Gastrocnemius medialis (tissue), 4 donors: ENCODE results near the gene PTX4. TPM values are rescaled to one million over a fixed set of nuclear protein-coding genes. Genes with fewer than 3 reads are reported as not detected.

Source experiments
- ATAC-seq, 2 donors: fragments of 150-250 bp; one replicate each; pipeline ENCODE4 v1.9.1; 2016
- DNase-seq, 2 donors: peaks; one replicate each; pipeline ENCODE4 v3.0.0-alpha.2; 2019
- H3K27ac ChIP-seq, 4 donors: fragments of 200-600 bp; sonication (generic); 1 replicate in 1 of 4; 2 replicates in 3 of 4; pipeline ENCODE4 v1.5.1; 2016 to 2018; ENCODE audit warnings: mild to moderate bottlenecking in 2 of 4, moderate library complexity in 1 of 4
- H3K27me3 ChIP-seq, 3 donors: fragments of 200-600 bp; sonication (generic) in 2 of 3; 1 replicate in 1 of 3; 2 replicates in 2 of 3; pipeline versions ENCODE4 v1.5.1 to v1.6.0; 2016 to 2019; ENCODE audit warnings: mild to moderate bottlenecking in 1 of 3, moderate library complexity in 1 of 3
- H3K36me3 ChIP-seq, 2 donors: fragments of 200-600 bp; sonication (generic) in 1 of 2; one replicate each; pipeline ENCODE4 v1.5.1; 2017 to 2018
- H3K4me1 ChIP-seq, 2 donors: fragments of 200-600 bp; sonication (generic) in 1 of 2; one replicate each; pipeline ENCODE4 v1.5.1; 2016 to 2017; ENCODE audit warnings: mild to moderate bottlenecking in 2 of 2
- H3K4me3 ChIP-seq, 4 donors: fragments of 200-600 bp; sonication (generic) in 3 of 4; 1 replicate in 1 of 4; 2 replicates in 3 of 4; pipeline ENCODE4 v1.5.1; 2016 to 2019; ENCODE audit warnings: mild to moderate bottlenecking in 2 of 4
- H3K9me3 ChIP-seq, 3 donors: fragments of 200-600 bp; sonication (generic) in 2 of 3; 1 replicate in 1 of 3; 2 replicates in 2 of 3; pipeline ENCODE4 v1.5.1; 2016 to 2019
- POLR2A ChIP-seq, 2 donors: fragments of 450-650 bp; IDR thresholded peaks; one replicate each; pipeline ENCODE4 v1.6.1; 2017; ENCODE audit warnings: antibody characterized with exemption in 2 of 2, mild to moderate bottlenecking in 2 of 2, moderate library complexity in 2 of 2
- in situ Hi-C, 4 donors: fragments of 200-750 bp; cut with MboI; loops; one replicate each; pipeline versions ENCODE4 v1.15.0 to v1.8.0; 2017; ENCODE audit warnings: low sequenced_read_pairs in 4 of 4
- intact Hi-C: fragments of 100-400 bp; cut with DNase I; formaldehyde crosslinking; loops from one replicate; pipeline ENCODE4 v1.15.1; 2023; ENCODE audit warnings: low total_unique reads
- total RNA-seq, 4 donors: library from RNA; depleted of rRNA; stranded (reverse); fragments of >200 nt; gene quantifications; one replicate each; pipeline versions ENCODE4 v1.1.0 to v1.2.3, GENCODE V29; 2016
- TF ChIP-seq, protein P1 (sequence below), 5 experiments: fragments of 450-650 bp in 3 of 5; fragments of 200-600 bp in 2 of 5; sonication (generic) in 2 of 5; IDR thresholded peaks in 4 of 5; conservative IDR thresholded peaks in 1 of 5; 1 replicate in 4 of 5; 2 replicates in 1 of 5; pipeline ENCODE4 v1.5.1; 2016 to 2019; ENCODE audit warnings: antibody characterized with exemption in 5 of 5, mild to moderate bottlenecking in 3 of 5, moderate library complexity in 3 of 5

The PTX4 gene
- total RNA-seq, 4 donors from 2014 or later = 0.41 TPM; not detected in 3

DNA sequence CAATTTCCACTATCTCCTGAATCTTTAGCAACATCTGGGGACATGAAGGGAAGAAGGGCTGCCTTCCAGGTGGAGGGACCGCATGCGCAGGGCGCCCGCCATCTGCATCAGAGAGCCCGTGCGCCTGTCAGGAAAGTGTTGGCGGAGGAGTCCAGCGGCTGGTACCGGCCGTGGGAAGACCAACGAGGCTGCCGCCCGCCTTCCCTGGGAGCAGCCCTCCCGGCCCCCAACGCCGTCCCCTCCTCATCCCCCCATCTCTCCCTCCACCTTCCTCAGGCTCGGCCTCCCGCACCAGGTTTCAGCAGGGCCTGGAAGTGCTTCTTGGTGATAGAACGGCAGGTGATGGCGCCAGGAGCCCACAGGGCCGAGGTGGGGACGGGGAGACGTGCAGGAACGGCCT lies 22.7 kb downstream of the PTX4 start:
- intact Hi-C loops (no loop called here), in situ Hi-C loops (no loop called here)
- H3K36me3 ChIP-seq = peaks cover 0 to 12% of the 10 kb centered on the region in 2 donors
- H3K9me3 ChIP-seq = no peaks in the 10 kb centered on the region
- no peak overlapping the region for H3K4me3 ChIP-seq
- no peak overlapping the region for H3K27ac ChIP-seq
- H3K4me1 ChIP-seq = no peaks in the 10 kb centered on the region
- DNase-seq = no peak
- no peak for ATAC-seq
- TF ChIP-seq, protein P1, sequence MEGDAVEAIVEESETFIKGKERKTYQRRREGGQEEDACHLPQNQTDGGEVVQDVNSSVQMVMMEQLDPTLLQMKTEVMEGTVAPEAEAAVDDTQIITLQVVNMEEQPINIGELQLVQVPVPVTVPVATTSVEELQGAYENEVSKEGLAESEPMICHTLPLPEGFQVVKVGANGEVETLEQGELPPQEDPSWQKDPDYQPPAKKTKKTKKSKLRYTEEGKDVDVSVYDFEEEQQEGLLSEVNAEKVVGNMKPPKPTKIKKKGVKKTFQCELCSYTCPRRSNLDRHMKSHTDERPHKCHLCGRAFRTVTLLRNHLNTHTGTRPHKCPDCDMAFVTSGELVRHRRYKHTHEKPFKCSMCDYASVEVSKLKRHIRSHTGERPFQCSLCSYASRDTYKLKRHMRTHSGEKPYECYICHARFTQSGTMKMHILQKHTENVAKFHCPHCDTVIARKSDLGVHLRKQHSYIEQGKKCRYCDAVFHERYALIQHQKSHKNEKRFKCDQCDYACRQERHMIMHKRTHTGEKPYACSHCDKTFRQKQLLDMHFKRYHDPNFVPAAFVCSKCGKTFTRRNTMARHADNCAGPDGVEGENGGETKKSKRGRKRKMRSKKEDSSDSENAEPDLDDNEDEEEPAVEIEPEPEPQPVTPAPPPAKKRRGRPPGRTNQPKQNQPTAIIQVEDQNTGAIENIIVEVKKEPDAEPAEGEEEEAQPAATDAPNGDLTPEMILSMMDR (IDR thresholded peaks at IDR 0.05 in 4 of 5, conservative IDR thresholded peaks at IDR 0.05 in 1 of 5) = no peak
- TF ChIP-seq POLR2A (IDR thresholded peaks at IDR 0.05) = no peak
- H3K27me3 ChIP-seq = no peaks in the 10 kb centered on the region

DNA sequence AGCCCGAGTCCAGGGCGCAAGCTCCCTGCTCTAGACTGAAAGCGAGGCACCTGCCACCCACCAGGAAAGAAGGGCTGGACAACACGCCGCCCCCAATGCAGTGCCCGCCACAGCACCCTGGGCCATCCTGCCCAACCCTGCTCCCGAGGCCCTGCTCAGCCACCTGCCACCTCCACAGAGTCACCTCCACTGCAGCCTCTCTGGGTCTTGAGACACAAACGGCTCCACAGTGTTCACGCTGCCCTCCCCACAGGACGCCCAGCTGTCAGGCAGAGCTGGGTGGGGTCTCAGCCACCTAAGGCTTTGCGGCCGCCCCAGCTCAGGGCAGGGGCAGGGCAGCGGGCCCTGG lies 23.2 kb downstream of the PTX4 start:
- H3K27ac ChIP-seq = no peak overlapping the region
- H3K9me3 ChIP-seq = no peaks in the 10 kb centered on the region
- intact Hi-C loops (no loop called here), in situ Hi-C loops (no loop called here)
- no peak overlapping the region for H3K4me3 ChIP-seq
- H3K36me3 ChIP-seq = peaks cover 0 to 17% of the 10 kb centered on the region in 2 donors
- TF ChIP-seq POLR2A (IDR thresholded peaks at IDR 0.05) = no peak
- TF ChIP-seq, protein P1 (IDR thresholded peaks at IDR 0.05 in 4 of 5, conservative IDR thresholded peaks at IDR 0.05 in 1 of 5) = no peak
- no peaks in the 10 kb centered on the region for H3K27me3 ChIP-seq
- DNase-seq = no peak
- no peak for ATAC-seq
- H3K4me1 ChIP-seq = no peaks in the 10 kb centered on the region

DNA sequence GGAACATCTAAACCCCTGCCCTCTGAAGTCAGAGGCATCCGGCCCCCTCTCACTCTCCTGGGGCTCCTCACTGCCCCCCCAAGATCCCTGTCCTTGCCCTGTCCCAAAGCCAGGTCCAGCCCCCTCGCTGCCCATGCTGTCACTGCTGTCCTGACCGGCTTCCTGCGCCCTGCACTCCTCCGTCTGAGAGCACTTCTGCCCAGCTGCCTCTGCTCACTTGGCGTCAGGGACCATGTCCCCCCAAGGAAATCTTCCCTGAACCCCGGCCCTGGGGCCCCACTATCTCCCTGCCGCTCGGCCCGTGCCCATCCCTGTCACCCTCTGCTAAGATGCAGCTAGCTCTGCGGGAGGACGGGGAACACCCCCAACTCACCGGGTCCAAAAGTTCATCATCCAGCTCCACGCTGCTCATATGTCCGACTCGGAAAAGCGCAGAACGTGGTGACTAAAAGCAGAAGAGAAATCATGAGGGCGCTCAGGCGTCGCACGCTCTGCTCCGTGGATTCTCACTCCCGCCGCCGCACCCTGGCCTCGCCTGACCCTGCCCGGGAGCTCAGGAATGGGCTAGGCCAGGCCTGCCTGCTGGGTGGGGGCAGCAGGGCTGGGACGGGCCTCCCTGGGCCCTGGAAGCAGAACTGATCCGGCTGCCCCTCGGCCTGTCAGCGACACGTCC lies 23.7 kb downstream of the PTX4 start:
- intact Hi-C loops (no loop called here), in situ Hi-C loops (no loop called here)
- Histone ChIP-seq H3K4me3 (no peak overlapping the region), H3K27me3 (no peaks in the 10 kb centered on the region), H3K27ac (no peak overlapping the region), H3K4me1 (no peaks in the 10 kb centered on the region), H3K9me3 (no peaks in the 10 kb centered on the region), H3K36me3 (peaks cover 0 to 22% of the 10 kb centered on the region in 2 donors)
- DNase-seq (no peak), ATAC-seq (no peak)
- no peak for TF ChIP-seq POLR2A (IDR thresholded peaks at IDR 0.05)
- TF ChIP-seq, protein P1 (IDR thresholded peaks at IDR 0.05 in 4 of 5, conservative IDR thresholded peaks at IDR 0.05 in 1 of 5) = no peak

DNA sequence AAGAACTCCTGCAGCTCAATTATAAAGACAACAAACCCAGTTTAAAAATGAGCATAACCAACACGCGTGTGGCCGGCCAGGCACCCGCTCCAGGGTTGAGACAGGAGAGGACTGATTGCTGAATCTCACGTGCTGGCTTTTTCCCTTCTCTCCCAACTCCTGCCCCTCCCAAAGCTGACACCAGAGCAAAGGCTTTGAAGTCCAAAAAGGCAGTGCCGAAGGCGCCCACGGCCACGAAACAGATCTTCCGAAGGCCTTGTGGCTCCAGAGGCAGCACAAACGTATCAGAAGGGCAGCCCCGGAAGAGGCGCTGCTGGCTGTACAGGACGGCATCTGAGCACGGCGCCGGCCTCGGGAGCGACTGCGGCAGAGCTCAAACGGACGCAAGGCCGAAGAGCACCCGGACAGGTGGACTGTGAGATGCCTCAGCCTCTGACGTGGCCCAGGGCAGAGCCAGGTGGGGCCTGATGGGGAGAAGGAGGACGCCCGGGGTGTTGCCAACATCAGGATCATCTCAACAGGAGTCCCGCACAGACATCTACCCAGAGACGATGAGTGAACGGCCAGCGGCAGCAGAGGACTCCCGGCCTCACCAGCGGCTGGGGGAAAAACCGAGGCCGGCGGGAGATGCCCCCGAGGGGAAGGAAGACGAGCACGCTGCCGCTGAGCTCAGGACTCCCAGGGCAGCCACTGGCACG lies 24.4 kb downstream of the PTX4 start:
- intact Hi-C loops = no loop called here
- in situ Hi-C loops = no loop called here
- Histone ChIP-seq H3K9me3 (no peaks in the 10 kb centered on the region), H3K36me3 (peaks cover 0 to 23% of the 10 kb centered on the region in 2 donors), H3K27ac (no peak overlapping the region), H3K4me3 (no peak overlapping the region), H3K4me1 (no peaks in the 10 kb centered on the region), H3K27me3 (no peaks in the 10 kb centered on the region)
- ATAC-seq = no peak
- TF ChIP-seq, protein P1 (IDR thresholded peaks at IDR 0.05 in 4 of 5, conservative IDR thresholded peaks at IDR 0.05 in 1 of 5) = no peak
- TF ChIP-seq POLR2A (IDR thresholded peaks at IDR 0.05) = no peak
- no peak for DNase-seq
